HepG2 (cell line): ENCODE measurements around the gene POLR3GL.

Experiments
- CTCF ChIP-seq: sonication (generic); formaldehyde crosslinking; IDR thresholded peaks from 2 replicates; pipeline ENCODE4 v1.5.0; 2020; ENCODE audit warnings: mild to moderate bottlenecking, missing genetic modification reagents, moderate library complexity
- EZH2 ChIP-seq: conservative IDR thresholded peaks from 2 replicates; pipeline ENCODE4 v1.6.1; 2012; ENCODE audit warnings: mild to moderate bottlenecking, low read depth, low read length, moderate library complexity
- MAZ ChIP-seq, 2 experiments: sonication (generic) in 1 of 2; formaldehyde crosslinking in 1 of 2; IDR thresholded peaks; 2 replicates each; pipeline versions ENCODE4 v1.5.0 to v1.6.1; 2012 to 2020; ENCODE audit warnings: low read depth in 2 of 2, mild to moderate bottlenecking in 2 of 2, borderline replicate concordance in 1 of 2, improper control_type of control experiment in 1 of 2, low read length in 1 of 2, missing genetic modification reagents in 1 of 2, moderate library complexity in 1 of 2
- ZBTB7A ChIP-seq: sonication (generic); formaldehyde crosslinking; IDR thresholded peaks from 2 replicates; pipeline ENCODE4 v1.8.0; 2022; ENCODE audit warnings: mild to moderate bottlenecking, missing genetic modification reagents
- ZNF280B ChIP-seq: sonication (generic); formaldehyde crosslinking; IDR thresholded peaks from 2 replicates; pipeline ENCODE4 v1.5.0; 2020; ENCODE audit warnings: missing genetic modification reagents, mild to moderate bottlenecking, borderline replicate concordance
- TF ChIP-seq, protein P1 (sequence below): IDR thresholded peaks from 2 replicates; pipeline ENCODE4 v1.6.1; 2012; ENCODE audit warnings: inconsistent platforms

- TF ChIP-seq MAZ (IDR thresholded peaks at IDR 0.05; ENCODE audit: borderline replicate concordance, low read depth, low read length) (no peak), MAZ (CRISPR knock-in tag; IDR thresholded peaks at IDR 0.05; ENCODE audit: low read depth) (no peak), CTCF (CRISPR knock-in tag) (no peak), ZBTB7A (CRISPR knock-in tag) (no peak), EZH2 (no peak), ZNF280B (CRISPR knock-in tag) (no peak)
- TF ChIP-seq, protein P1, sequence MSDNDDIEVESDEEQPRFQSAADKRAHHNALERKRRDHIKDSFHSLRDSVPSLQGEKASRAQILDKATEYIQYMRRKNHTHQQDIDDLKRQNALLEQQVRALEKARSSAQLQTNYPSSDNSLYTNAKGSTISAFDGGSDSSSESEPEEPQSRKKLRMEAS, result no peak
These were observed 17.7 kb downstream of the POLR3GL start for GRCh38 chr1:145982010-145982723.
